Vagina (tissue), 2 donors: ENCODE results near the gene WNK2. TPM values are rescaled to one million over a fixed set of nuclear protein-coding genes. Genes with fewer than 3 reads are reported as not detected.

Experiments used
- DNase-seq, 2 donors: peaks; one replicate each; pipeline ENCODE4 v3.0.0-alpha.2; 2017; ENCODE audit errors: extremely low spot score in 2 of 2
- H3K27ac ChIP-seq: fragments of 200-600 bp; sonication (generic); one replicate; pipeline ENCODE4 v1.5.1; 2019
- H3K27me3 ChIP-seq: fragments of 200-600 bp; sonication (generic); one replicate; pipeline ENCODE4 v1.5.1; 2019
- H3K36me3 ChIP-seq, 2 donors: fragments of 200-600 bp; sonication (generic); one replicate each; pipeline ENCODE4 v1.5.1; 2017 to 2019
- H3K4me1 ChIP-seq: fragments of 200-600 bp; sonication (generic); one replicate; pipeline ENCODE4 v1.5.1; 2019
- H3K4me3 ChIP-seq, 2 donors: fragments of 200-600 bp; sonication (generic); 1 replicate in 1 of 2; 2 replicates in 1 of 2; pipeline ENCODE4 v1.5.1; 2016 to 2019
- H3K9me3 ChIP-seq: fragments of 200-600 bp; sonication (generic); one replicate; pipeline ENCODE4 v1.5.1; 2019
- POLR2A ChIP-seq, 2 donors: fragments of 450-650 bp; IDR thresholded peaks; one replicate each; pipeline ENCODE4 v1.6.1; 2017; ENCODE audit warnings: antibody characterized with exemption in 2 of 2, mild to moderate bottlenecking in 2 of 2, moderate library complexity in 2 of 2
- POLR2AphosphoS5 ChIP-seq, 2 donors: sonication (generic); formaldehyde crosslinking; IDR thresholded peaks; one replicate each; pipeline ENCODE4 v1.9.0; 2017; ENCODE audit warnings: antibody characterized with exemption in 2 of 2, mild to moderate bottlenecking in 2 of 2, low read depth in 1 of 2; ENCODE audit not compliant: insufficient read depth in 1 of 2
- intact Hi-C: fragments of 100-400 bp; cut with DNase I; formaldehyde crosslinking; loops from one replicate; pipeline ENCODE4 v1.15.1; 2023
- total RNA-seq: library from RNA; depleted of rRNA; stranded (reverse); fragments of >200 nt; gene quantifications from one replicate; pipeline ENCODE4 v1.2.3, GENCODE V29; 2016
- TF ChIP-seq, protein P1 (sequence below), 3 experiments: fragments of 450-650 bp in 2 of 3; fragments of 200-600 bp in 1 of 3; sonication (generic) in 1 of 3; IDR thresholded peaks; one replicate each; pipeline ENCODE4 v1.5.1; 2017 to 2019; ENCODE audit warnings: antibody characterized with exemption in 3 of 3, mild to moderate bottlenecking in 2 of 3, moderate library complexity in 2 of 3

Gene WNK2
- total RNA-seq, 1 donor from 2014 or later = 24.8 TPM

GRCh38 chr9:93166699-93167098 lies 17.2 kb upstream of the WNK2 start:
- H3K9me3 ChIP-seq = no peaks in the 10 kb centered on the region
- H3K4me1 ChIP-seq = no peaks in the 10 kb centered on the region
- no peaks in the 10 kb centered on the region for H3K36me3 ChIP-seq
- no peak for DNase-seq
- no peak overlapping the region for H3K27ac ChIP-seq
- intact Hi-C loops = no loop called here
- no peaks in the 10 kb centered on the region for H3K27me3 ChIP-seq
- no peak for TF ChIP-seq POLR2A (IDR thresholded peaks at IDR 0.05)
- TF ChIP-seq POLR2AphosphoS5 (IDR thresholded peaks at IDR 0.05; ENCODE audit: insufficient read depth in 1 of 2, low read depth in 1 of 2) = no peak
- TF ChIP-seq, protein P1, sequence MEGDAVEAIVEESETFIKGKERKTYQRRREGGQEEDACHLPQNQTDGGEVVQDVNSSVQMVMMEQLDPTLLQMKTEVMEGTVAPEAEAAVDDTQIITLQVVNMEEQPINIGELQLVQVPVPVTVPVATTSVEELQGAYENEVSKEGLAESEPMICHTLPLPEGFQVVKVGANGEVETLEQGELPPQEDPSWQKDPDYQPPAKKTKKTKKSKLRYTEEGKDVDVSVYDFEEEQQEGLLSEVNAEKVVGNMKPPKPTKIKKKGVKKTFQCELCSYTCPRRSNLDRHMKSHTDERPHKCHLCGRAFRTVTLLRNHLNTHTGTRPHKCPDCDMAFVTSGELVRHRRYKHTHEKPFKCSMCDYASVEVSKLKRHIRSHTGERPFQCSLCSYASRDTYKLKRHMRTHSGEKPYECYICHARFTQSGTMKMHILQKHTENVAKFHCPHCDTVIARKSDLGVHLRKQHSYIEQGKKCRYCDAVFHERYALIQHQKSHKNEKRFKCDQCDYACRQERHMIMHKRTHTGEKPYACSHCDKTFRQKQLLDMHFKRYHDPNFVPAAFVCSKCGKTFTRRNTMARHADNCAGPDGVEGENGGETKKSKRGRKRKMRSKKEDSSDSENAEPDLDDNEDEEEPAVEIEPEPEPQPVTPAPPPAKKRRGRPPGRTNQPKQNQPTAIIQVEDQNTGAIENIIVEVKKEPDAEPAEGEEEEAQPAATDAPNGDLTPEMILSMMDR (IDR thresholded peaks at IDR 0.05) = no peak
- no peak overlapping the region for H3K4me3 ChIP-seq

GRCh38 chr9:93167185-93167584 lies 16.8 kb upstream of the WNK2 start:
- Histone ChIP-seq H3K9me3 (no peaks in the 10 kb centered on the region), H3K27ac (no peak overlapping the region), H3K27me3 (no peaks in the 10 kb centered on the region), H3K36me3 (no peaks in the 10 kb centered on the region), H3K4me1 (no peaks in the 10 kb centered on the region), H3K4me3 (no peak overlapping the region)
- no peak for DNase-seq
- intact Hi-C loops = no loop called here
- no peak for TF ChIP-seq POLR2AphosphoS5 (IDR thresholded peaks at IDR 0.05; ENCODE audit: insufficient read depth in 1 of 2, low read depth in 1 of 2)
- TF ChIP-seq, protein P1 (IDR thresholded peaks at IDR 0.05) = no peak
- TF ChIP-seq POLR2A (IDR thresholded peaks at IDR 0.05) = no peak

- Histone ChIP-seq H3K4me1 (no peaks in the 10 kb centered on the region), H3K27me3 (no peaks in the 10 kb centered on the region), H3K36me3 (no peaks in the 10 kb centered on the region), H3K27ac (no peak overlapping the region), H3K4me3 (no peak overlapping the region), H3K9me3 (no peaks in the 10 kb centered on the region)
- intact Hi-C loops = no loop called here
- TF ChIP-seq POLR2A (IDR thresholded peaks at IDR 0.05) = no peak
- no peak for TF ChIP-seq POLR2AphosphoS5 (IDR thresholded peaks at IDR 0.05; ENCODE audit: insufficient read depth in 1 of 2, low read depth in 1 of 2)
- TF ChIP-seq, protein P1 (IDR thresholded peaks at IDR 0.05) = no peak
- no peak for DNase-seq
Measured at GRCh38 chr9:93167838-93168237, 16.1 kb upstream of the WNK2 start.

DNA sequence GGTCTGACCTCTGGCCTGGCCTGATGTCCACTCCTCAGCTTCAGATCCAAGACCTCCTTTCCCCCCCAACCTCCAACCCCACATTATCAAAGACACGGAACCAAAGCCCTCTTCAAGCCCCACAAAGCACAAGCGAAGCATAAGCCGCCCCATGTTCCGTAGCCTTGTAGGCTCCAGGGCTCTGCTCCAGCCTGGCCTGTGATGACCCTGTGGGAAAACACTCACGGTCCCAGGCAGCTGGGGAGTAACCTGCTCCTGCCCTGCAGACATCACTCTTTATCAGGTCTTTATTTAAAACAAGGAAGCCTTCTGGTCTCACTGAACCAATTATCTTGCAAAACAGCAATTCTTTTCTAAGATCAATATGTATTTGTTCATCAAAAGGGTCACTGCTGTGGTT lies 15.4 kb upstream of the WNK2 start:
- Histone ChIP-seq H3K36me3 (no peaks in the 10 kb centered on the region), H3K27me3 (no peaks in the 10 kb centered on the region), H3K9me3 (no peaks in the 10 kb centered on the region), H3K4me1 (no peaks in the 10 kb centered on the region), H3K27ac (no peak overlapping the region), H3K4me3 (no peak overlapping the region)
- intact Hi-C loops = no loop called here
- TF ChIP-seq POLR2AphosphoS5 (IDR thresholded peaks at IDR 0.05; ENCODE audit: insufficient read depth in 1 of 2, low read depth in 1 of 2) (no peak), POLR2A (IDR thresholded peaks at IDR 0.05) (no peak)
- TF ChIP-seq, protein P1 (IDR thresholded peaks at IDR 0.05) = peak in 1 of 3 experiments; percentile 8
- DNase-seq = no peak

GRCh38 chr9:93169444-93169843 lies 14.5 kb upstream of the WNK2 start:
- no peak overlapping the region for H3K27ac ChIP-seq
- DNase-seq = no peak
- no peaks in the 10 kb centered on the region for H3K36me3 ChIP-seq
- no peak overlapping the region for H3K4me3 ChIP-seq
- intact Hi-C loops = no loop called here
- no peaks in the 10 kb centered on the region for H3K27me3 ChIP-seq
- H3K4me1 ChIP-seq = no peaks in the 10 kb centered on the region
- TF ChIP-seq, protein P1 (IDR thresholded peaks at IDR 0.05) = no peak
- TF ChIP-seq POLR2A (IDR thresholded peaks at IDR 0.05) (no peak), POLR2AphosphoS5 (IDR thresholded peaks at IDR 0.05; ENCODE audit: insufficient read depth in 1 of 2, low read depth in 1 of 2) (no peak)
- H3K9me3 ChIP-seq = no peaks in the 10 kb centered on the region
